Lower leg skin (tissue), 3 donors: ENCODE data around the gene EBF4.

Experiments used
- CTCF ChIP-seq, 3 donors: fragments of 450-650 bp; IDR thresholded peaks; one replicate each; pipeline ENCODE4 v1.5.1; 2016; ENCODE audit warnings: antibody characterized with exemption in 3 of 3, mild to moderate bottlenecking in 3 of 3, moderate library complexity in 2 of 3
- POLR2A ChIP-seq, 2 donors: fragments of 450-650 bp; IDR thresholded peaks; one replicate each; pipeline ENCODE4 v1.6.1; 2016 to 2017; ENCODE audit warnings: antibody characterized with exemption in 2 of 2, mild to moderate bottlenecking in 1 of 2, moderate library complexity in 1 of 2

DNA sequence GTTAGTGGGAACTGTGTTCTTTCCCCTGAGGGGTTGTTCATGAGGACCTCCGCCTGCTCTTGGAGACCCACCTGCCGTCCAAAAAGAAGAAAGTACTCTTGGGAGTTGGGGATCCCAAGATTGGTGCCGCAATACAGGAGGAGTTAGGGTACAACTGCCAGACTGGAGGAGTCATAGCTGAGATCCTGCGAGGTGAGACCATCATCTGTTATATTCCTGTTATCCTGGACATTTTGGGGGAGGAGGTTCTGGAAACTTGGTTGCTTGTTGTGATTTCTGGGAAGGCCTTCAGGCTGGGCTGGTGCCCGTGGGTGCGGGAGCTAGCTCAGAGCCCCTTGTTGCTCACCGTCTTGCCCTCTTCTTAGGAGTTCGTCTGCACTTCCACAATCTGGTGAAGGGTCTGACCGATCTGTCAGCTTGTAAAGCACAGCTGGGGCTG lies 38.2 kb upstream of the EBF4 start:
- TF ChIP-seq POLR2A (IDR thresholded peaks at IDR 0.05) (no peak), CTCF (IDR thresholded peaks at IDR 0.05) (no peak)
